Gastroesophageal sphincter (tissue), 3 donors: ENCODE results near the gene VTI1A.

Source experiments
- CTCF ChIP-seq, 4 experiments: fragments of 200-600 bp in 2 of 4; fragments of 450-650 bp in 2 of 4; sonication (generic) in 1 of 4; IDR thresholded peaks; one replicate each; pipeline ENCODE4 v1.5.1; 2017 to 2019; ENCODE audit warnings: antibody characterized with exemption in 4 of 4, mild to moderate bottlenecking in 2 of 4, moderate library complexity in 2 of 4
- POLR2A ChIP-seq, 2 donors: fragments of 450-650 bp; IDR thresholded peaks; one replicate each; pipeline ENCODE4 v1.6.1; 2017; ENCODE audit warnings: antibody characterized with exemption in 2 of 2, mild to moderate bottlenecking in 2 of 2, moderate library complexity in 1 of 2

GRCh38 chr10:112710528-112710927, 263.5 kb downstream of the VTI1A start:
- no peak for TF ChIP-seq CTCF (IDR thresholded peaks at IDR 0.05)
- no peak for TF ChIP-seq POLR2A (IDR thresholded peaks at IDR 0.05)
